H9 (cell line): ENCODE measurements around the gene OLFM4. TPM values are rescaled to one million over a fixed set of nuclear protein-coding genes. Genes with fewer than 3 reads are reported as not detected.

Source experiments
- DNase-seq: peaks from one replicate; pipeline ENCODE4 v3.0.0-alpha.2; 2017
- H2AFZ ChIP-seq: one replicate; pipeline ENCODE4 v1.6.1; 2013; ENCODE audit warnings: mild to moderate bottlenecking, low read length, control low read depth, moderate library complexity
- H2AK5ac ChIP-seq: 2 replicates; pipeline ENCODE4 v1.6.1; 2013; ENCODE audit warnings: low read length, control low read depth, mixed read lengths; ENCODE audit not compliant: insufficient read length
- H2BK120ac ChIP-seq: one replicate; pipeline ENCODE4 v1.6.1; 2013; ENCODE audit warnings: low read depth, mild to moderate bottlenecking, low read length, control low read depth, inconsistent platforms; ENCODE audit not compliant: poor library complexity, severe bottlenecking
- H2BK12ac ChIP-seq: 2 replicates; pipeline ENCODE4 v1.6.1; 2013; ENCODE audit warnings: low read length, control low read depth, mixed read lengths, low read depth; ENCODE audit not compliant: insufficient read length
- H2BK15ac ChIP-seq: 2 replicates; pipeline ENCODE4 v1.6.1; 2013; ENCODE audit warnings: low read depth, low read length, control low read depth
- H2BK20ac ChIP-seq: one replicate; pipeline ENCODE4 v1.6.1; 2013; ENCODE audit warnings: low read depth, mild to moderate bottlenecking, low read length, control low read depth, inconsistent platforms; ENCODE audit not compliant: poor library complexity, severe bottlenecking
- H2BK5ac ChIP-seq: 2 replicates; pipeline ENCODE4 v1.6.1; 2013; ENCODE audit warnings: low read length, control low read depth, mixed read lengths; ENCODE audit not compliant: insufficient read length
- H3K14ac ChIP-seq: 2 replicates; pipeline ENCODE4 v1.6.1; 2013; ENCODE audit warnings: low read length, control low read depth; ENCODE audit not compliant: insufficient read depth
- H3K18ac ChIP-seq: 2 replicates; pipeline ENCODE4 v1.6.1; 2013; ENCODE audit warnings: low read depth, mild to moderate bottlenecking, mixed read lengths, low read length, control low read depth; ENCODE audit not compliant: insufficient read length
- H3K23ac ChIP-seq: 2 replicates; pipeline ENCODE4 v1.6.1; 2013; ENCODE audit warnings: low read length, control low read depth, mixed read lengths, low read depth; ENCODE audit not compliant: insufficient read length
- H3K23me2 ChIP-seq: 2 replicates; pipeline ENCODE4 v1.6.1; 2013; ENCODE audit warnings: low read depth, mild to moderate bottlenecking, mixed read lengths, low read length, control low read depth; ENCODE audit not compliant: insufficient read length, poor library complexity, severe bottlenecking
- H3K27ac ChIP-seq: 2 replicates; pipeline ENCODE4 v1.5.1; 2013; ENCODE audit warnings: low read length, control low read depth, mixed read lengths, low read depth; ENCODE audit not compliant: insufficient read length
- H3K27me3 ChIP-seq: 2 replicates; pipeline ENCODE4 v1.6.1; 2013; ENCODE audit warnings: low read length, control low read depth, inconsistent platforms; ENCODE audit not compliant: insufficient read depth
- H3K4ac ChIP-seq: 2 replicates; pipeline ENCODE4 v1.6.1; 2013; ENCODE audit warnings: low read depth, mild to moderate bottlenecking, control low read depth, inconsistent platforms, low read length, moderate library complexity
- H3K4me1 ChIP-seq: 2 replicates; pipeline ENCODE4 v1.6.1; 2013; ENCODE audit warnings: low read length, control low read depth, inconsistent platforms; ENCODE audit not compliant: insufficient read depth
- H3K4me2 ChIP-seq: 2 replicates; pipeline ENCODE4 v1.6.1; 2013; ENCODE audit warnings: low read length, control low read depth, mixed read lengths; ENCODE audit not compliant: insufficient read length, insufficient read depth
- H3K56ac ChIP-seq: 2 replicates; pipeline ENCODE4 v1.6.1; 2013; ENCODE audit warnings: low read depth, mild to moderate bottlenecking, mixed read lengths, low read length, control low read depth; ENCODE audit not compliant: insufficient read length
- H3K79me1 ChIP-seq: 2 replicates; pipeline ENCODE4 v1.6.1; 2013; ENCODE audit warnings: low read depth, mild to moderate bottlenecking, moderate library complexity, low read length, control low read depth, inconsistent platforms; ENCODE audit not compliant: insufficient read depth, poor library complexity, severe bottlenecking
- H3K79me2 ChIP-seq: 2 replicates; pipeline ENCODE4 v1.6.1; 2013; ENCODE audit warnings: low read length, control low read depth, inconsistent platforms; ENCODE audit not compliant: insufficient read depth
- H3K9ac ChIP-seq: 2 replicates; pipeline ENCODE4 v1.6.1; 2013; ENCODE audit warnings: low read length, control low read depth, mixed read lengths; ENCODE audit not compliant: insufficient read length; ENCODE audit errors: extremely low read depth
- H3K9me3 ChIP-seq: one replicate; pipeline ENCODE4 v1.6.1; 2013; ENCODE audit warnings: low read depth, low read length, inconsistent platforms; ENCODE audit not compliant: control insufficient read depth
- H3T11ph ChIP-seq: one replicate; pipeline ENCODE4 v1.6.1; 2013; ENCODE audit warnings: mild to moderate bottlenecking, low read length, control low read depth, inconsistent platforms
- H4K20me1 ChIP-seq: one replicate; pipeline ENCODE4 v1.6.1; 2013; ENCODE audit not compliant: control insufficient read depth, insufficient read length, insufficient read depth
- H4K5ac ChIP-seq: 2 replicates; pipeline ENCODE4 v1.6.1; 2013; ENCODE audit warnings: low read depth, mild to moderate bottlenecking, mixed read lengths, low read length, control low read depth; ENCODE audit not compliant: insufficient read length
- H4K8ac ChIP-seq: replicated peaks from 2 replicates; pipeline ENCODE4 v1.6.1; 2013; ENCODE audit warnings: low read length, control low read depth, mixed read lengths, low read depth; ENCODE audit not compliant: insufficient read length
- H4K91ac ChIP-seq: 2 replicates; pipeline ENCODE4 v1.6.1; 2013; ENCODE audit warnings: low read depth, mild to moderate bottlenecking, moderate library complexity, mixed read lengths, low read length, control low read depth; ENCODE audit not compliant: insufficient read length
- H3K27ac Mint-ChIP-seq, 3 experiments: 2 replicates in 2 of 3; 3 replicates in 1 of 3; pipeline ENCODE4 v1.8.0; 2020 to 2021; ENCODE audit warnings: mixed read lengths in 3 of 3, mild to moderate bottlenecking in 1 of 3, moderate library complexity in 1 of 3
- H3K27me3 Mint-ChIP-seq: 2 replicates; pipeline ENCODE4 v1.8.0; 2021; ENCODE audit warnings: low read depth, mild to moderate bottlenecking, moderate library complexity, mixed read lengths
- H3K36me3 Mint-ChIP-seq, 3 experiments: 2 replicates in 2 of 3; 3 replicates in 1 of 3; pipeline ENCODE4 v1.8.0; 2020 to 2021; ENCODE audit warnings: low read depth in 3 of 3, mixed read lengths in 3 of 3; ENCODE audit not compliant: insufficient read depth in 1 of 3
- H3K4me1 Mint-ChIP-seq, 2 experiments: 2 replicates each; pipeline ENCODE4 v1.8.0; 2020; ENCODE audit warnings: mixed read lengths in 2 of 2
- H3K4me3 Mint-ChIP-seq, 2 experiments: 2 replicates in 1 of 2; 3 replicates in 1 of 2; pipeline ENCODE4 v1.8.0; 2020 to 2021; ENCODE audit warnings: mild to moderate bottlenecking in 2 of 2, mixed read lengths in 2 of 2, moderate library complexity in 1 of 2
- H3K9me3 Mint-ChIP-seq, 2 experiments: 2 replicates in 1 of 2; 3 replicates in 1 of 2; pipeline ENCODE4 v1.8.0; 2020; ENCODE audit warnings: mild to moderate bottlenecking in 2 of 2, mixed read lengths in 2 of 2, moderate library complexity in 1 of 2
- CTCF ChIP-seq: fragments of 200-600 bp; sonication (generic); conservative IDR thresholded peaks from 3 replicates; pipeline ENCODE4 v1.8.0; 2021; ENCODE audit warnings: antibody characterized with exemption, mild to moderate bottlenecking
- WGBS: extraction: QIAGEN DNeasy Blood & Tissue Kit; methylation state at CpG from one replicate; pipeline ENCODE4 v1.1.7; 2013; ENCODE audit warnings: missing lambda C conversion rate, low lambda C conversion rate, mixed read lengths; ENCODE audit not compliant: insufficient read length; ENCODE audit errors: extremely low coverage; 5-methylcytosine and 5-hydroxymethylcytosine counted together
- total RNA-seq: library from RNA; stranded (reverse); gene quantifications from 2 replicates; pipeline ENCODE4 v1.2.1, GENCODE V29; 2021

The OLFM4 gene
- total RNA-seq, 1 experiment from 2014 or later: not detected

- Histone ChIP-seq H2BK12ac (no peak overlapping the region), H3K79me2 (no peaks in the 10 kb centered on the region), H3K27me3 (no peaks in the 10 kb centered on the region), H3K27ac (no peak overlapping the region), H3K79me1 (no peaks in the 10 kb centered on the region), H2AFZ (no peak overlapping the region), H3K4me2 (no peak overlapping the region), H3K56ac (no peak overlapping the region), H3K9me3 (no peaks in the 10 kb centered on the region), H3K23ac (no peak overlapping the region), H3K4ac (no peak overlapping the region), H3K4me1 (no peaks in the 10 kb centered on the region), H3K14ac (no peak overlapping the region), H3T11ph (no peak overlapping the region), H4K20me1 (no peaks in the 10 kb centered on the region), H2BK15ac (no peak overlapping the region), H4K91ac (no peak overlapping the region), H2BK5ac (no peak overlapping the region), H4K8ac (no peak overlapping the region), H3K23me2 (no peaks in the 10 kb centered on the region), H2BK20ac (no peak overlapping the region), H3K18ac (no peak overlapping the region), H2BK120ac (no peak overlapping the region), H4K5ac (no peak overlapping the region), H3K9ac (no peak overlapping the region), H2AK5ac (no peak overlapping the region)
- Mint-ChIP-seq H3K27me3 (no peaks in the 10 kb centered on the region; the same call in 1 of the 2 replicates), H3K9me3 (peaks cover 3 to 5% of the 10 kb centered on the region in 2 experiments; a peak in 3 of 5 replicates), H3K27ac (no peak overlapping the region), H3K4me1 (peaks cover 5 to 8% of the 10 kb centered on the region in 2 experiments; a peak in 3 of 4 replicates), H3K36me3 (no peaks in the 10 kb centered on the region), H3K4me3 (no peak overlapping the region)
- TF ChIP-seq CTCF: no peak
- no CpG with 5 or more reads among the region's 4 CpGs for WGBS
- DNase-seq: no peak
Measured at GRCh38 chr13:53001444-53002225, 27.0 kb upstream of the OLFM4 start.
